GM18519 (cell line): ENCODE measurements around the gene LCN10.

Experiments used
- ATAC-seq: cut with Tn5 transposase; IDR thresholded peaks from one replicate; pipeline ENCODE4 v1.9.1; 2021; ENCODE audit warnings: mild to moderate bottlenecking, moderate library complexity; ENCODE audit not compliant: unreplicated experiment, low FRiP score

LCN10 gene

DNA sequence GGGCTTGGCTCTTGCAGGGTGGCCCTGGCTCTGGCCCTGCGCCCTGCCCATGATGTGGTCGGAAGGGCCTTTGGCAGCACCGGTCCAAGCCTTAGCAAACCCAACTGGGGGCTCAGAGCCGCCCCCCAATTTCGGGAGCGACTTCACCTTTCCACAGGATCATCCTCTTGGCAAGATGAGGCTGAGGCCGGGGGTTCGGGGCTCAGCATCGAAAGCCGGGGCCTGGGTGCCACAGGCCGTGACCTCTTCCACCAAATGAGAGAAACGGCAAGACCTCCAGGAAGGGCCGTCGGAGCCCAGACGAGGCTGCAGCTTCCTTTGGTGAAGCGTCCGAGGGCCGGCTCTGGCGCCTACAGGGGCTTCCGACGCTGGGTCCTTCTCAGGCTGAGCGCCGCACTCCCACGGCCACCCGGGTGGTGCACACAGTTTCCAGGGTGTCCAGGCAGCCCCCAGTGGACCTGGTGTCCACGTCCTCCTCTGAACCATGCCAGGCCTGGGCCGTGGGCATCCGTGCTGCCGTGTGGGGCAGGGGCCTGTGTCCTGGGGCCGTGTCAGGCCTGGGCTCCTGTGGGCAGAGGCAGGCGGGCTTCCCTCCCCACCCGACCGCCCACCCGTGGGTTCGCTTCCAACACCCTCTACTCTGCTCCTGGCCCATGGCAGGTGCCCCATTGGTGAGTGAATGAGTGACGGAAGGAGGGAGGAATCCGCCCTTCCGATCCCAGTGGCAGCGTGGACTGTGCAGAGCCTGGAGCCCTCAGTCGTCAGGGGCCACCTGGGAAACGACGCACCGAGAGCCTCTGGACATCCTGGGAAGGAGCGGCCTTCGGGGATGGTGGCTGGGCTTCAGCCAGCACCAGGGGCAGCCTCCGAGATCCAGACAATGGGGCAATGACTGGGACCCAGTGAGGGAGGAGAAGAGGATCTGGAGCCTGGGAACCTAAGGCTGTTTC, 50.3 kb downstream of the LCN10 start:
- no peak for ATAC-seq

DNA sequence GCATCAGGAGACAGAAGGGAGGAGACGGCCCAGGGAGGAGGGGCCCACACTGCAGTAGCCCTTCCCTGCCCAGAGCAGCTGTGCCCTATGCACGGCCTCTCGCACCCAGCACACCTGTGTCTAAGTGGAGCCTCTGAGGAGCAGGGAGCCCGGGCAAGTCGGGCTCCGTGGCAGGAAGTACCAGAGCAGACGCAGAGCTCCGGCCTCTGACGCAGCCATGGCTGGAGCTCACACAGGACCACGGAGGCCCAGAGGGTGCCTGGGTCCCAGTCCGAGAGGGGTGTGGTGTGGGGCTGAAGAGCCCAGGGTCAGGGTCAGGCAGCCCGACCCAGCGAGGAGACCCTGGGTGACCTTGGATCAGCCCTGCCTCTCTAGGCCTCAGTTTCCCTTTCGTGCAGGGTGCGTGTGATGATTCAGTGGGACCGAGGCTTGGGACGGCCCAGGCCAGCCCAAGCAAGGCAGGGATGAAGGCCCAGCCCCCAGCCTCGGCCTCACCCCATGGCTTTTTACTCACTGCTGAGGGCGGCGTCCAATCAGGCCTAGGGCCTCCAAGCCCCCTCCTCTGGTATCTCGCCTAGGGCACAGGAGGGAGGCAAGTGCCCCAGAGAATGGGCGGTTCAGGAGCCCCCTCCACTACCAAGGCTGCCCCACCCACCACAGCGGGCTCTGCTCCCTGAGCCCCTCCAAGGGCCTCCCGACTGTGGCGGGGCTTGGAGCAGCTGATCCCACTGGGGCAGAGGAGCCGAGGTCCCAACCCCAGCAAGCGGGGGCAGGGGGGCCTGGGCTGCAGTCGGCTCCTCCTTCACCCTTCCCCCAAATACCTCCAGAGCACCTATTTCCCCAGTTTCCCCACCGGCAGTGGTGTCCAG, 51.2 kb downstream of the LCN10 start:
- ATAC-seq = no peak

DNA sequence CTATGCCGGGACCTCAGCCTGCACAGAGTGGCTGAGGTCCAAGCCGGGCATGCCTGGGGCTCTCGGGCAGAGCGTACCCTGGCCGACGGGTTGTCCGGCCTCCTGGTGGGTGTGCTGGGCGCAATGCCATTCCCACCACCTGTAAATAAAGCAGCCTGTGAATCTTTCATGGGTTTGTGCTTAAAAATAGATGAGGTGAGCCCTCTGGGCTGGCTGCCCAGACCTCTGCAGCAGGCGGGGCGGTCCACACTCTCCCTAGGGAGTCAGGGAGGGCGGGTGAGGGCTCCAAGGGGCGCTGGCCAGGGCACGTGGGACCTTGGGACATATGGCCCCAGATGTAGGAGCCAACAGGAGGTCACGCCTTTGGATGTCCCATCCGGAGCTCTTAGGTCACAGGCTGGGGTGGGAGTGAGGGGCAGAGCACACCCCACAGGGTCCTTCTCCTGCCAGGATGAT, 51.9 kb downstream of the LCN10 start:
- no peak for ATAC-seq

DNA sequence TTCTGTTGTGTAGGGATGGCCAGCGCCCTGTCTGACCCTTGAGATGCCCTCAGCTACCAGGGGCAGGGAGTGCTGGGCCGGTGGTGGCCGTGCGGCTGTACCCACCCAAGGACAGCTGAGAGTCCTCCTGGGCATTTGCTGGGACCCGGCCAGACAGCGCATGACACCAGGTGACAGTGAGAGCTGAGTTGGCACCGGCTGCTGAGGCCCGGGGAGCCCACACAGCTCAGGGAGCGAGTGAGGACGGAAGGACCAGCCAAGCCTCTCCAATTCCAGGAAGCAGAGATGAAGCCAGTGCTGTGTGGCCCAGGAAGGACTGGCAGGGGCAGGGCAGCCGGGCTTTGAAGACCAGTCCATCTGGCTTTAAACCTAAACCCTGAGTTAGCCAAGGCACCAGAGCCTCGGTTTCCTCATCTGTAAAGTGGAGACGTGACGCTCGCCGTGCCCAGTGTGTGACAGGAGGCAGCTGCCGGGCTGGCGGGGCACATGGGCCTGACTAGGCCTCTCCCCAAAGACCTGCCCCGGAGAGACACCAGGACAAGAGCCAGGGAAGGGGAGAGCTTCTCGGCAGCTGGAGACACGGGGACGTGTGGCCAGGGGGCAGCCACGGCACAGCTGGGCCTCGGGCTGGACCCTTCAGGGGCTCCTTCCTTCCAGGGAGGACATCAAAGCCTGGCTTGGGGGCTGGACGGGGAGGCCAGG, 52.5 kb downstream of the LCN10 start:
- ATAC-seq = no peak

DNA sequence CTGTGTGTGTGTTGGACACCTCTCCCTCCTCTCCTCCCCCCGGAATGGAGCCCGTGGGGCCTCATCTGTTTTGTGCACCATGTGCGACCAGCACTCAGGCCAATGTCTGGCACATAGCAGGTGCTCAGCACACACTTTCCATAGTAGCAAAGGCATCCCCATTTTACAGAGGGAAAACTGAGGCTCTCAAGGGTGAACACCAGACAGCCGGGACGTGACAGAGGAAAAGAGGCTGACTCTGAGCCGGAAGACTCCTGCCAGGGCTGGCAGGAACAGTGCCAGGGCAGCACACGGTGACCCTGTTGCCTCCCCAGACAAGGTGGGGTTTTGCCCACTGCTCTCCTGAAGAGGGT, 53.7 kb downstream of the LCN10 start:
- no peak for ATAC-seq

DNA sequence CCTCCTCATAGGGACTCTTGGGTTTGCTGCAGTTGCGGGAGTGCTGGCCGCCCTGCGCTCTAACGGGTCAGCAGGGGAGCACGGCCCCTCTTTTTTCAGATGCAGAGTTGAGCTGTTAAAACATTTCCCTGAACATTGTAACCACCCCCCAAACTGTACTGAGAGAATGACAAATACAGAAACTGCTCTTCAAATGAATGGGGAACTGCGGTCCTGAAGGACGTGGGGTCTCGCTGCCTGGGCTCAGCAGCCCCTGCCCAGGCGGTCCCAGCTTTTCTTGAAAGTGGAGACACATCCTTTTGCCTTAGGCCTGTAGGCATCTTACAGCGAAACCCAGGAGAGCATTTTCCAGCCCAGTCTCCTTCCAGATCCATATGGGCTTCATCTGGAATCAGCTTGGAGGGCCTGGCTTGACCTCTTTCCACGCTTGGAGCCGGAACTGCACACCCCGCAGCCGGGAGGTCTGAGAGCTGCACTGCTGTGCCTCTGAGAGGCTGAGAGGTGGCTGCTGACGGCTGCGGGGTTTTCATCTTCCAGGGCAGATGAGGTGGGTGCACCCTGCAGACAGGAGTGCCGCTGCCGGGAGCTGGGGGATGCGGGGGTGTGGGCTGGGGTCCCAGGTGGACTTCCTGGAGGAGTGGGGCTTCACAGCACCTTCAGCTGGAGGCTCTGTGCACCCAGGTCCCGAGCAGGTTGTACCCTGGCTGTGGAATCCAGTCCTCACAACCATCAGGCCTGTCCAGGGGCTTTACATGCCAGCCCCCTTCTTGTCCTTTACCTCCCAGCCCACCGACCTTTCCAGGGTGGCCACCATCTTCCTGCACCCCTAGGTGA, 54.2 kb downstream of the LCN10 start:
- ATAC-seq = no peak
